HG02973 (cell line): ENCODE data around the gene CCDC184.
"Not testable (repeated sequence)": the region's sequence is repeated elsewhere in the genome, so short reads cannot be mapped to it uniquely, and the experiment has no call there.

ENCODE experiments used
- ATAC-seq: cut with Tn5 transposase; IDR thresholded peaks from one replicate; pipeline ENCODE4 v1.9.1; 2021; ENCODE audit warnings: moderate library complexity; ENCODE audit not compliant: unreplicated experiment

The CCDC184 gene

DNA sequence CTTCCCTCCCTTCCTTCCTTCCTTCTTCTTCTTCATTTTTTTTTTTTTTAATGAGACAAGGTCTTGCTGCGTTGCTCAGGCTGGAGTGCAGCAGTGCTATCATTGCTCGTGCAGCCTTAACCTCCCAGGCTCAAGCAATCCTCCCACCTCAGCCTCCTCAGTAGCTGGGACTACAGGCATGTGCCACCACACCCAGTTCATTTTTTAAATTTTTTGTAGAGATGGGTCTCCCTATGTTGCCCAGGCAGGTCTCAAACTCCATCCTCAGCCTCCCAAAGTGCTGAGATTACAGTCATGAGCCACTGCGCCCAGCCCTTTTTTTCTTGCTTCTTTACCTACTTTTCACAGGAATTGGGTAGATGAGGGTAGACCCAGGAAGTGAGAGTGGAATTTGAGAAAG lies 18.1 kb downstream of the CCDC184 start:
- no peak for ATAC-seq

GRCh38 chr12:48202766-48203165 lies 19.3 kb downstream of the CCDC184 start:
- no peak for ATAC-seq

DNA sequence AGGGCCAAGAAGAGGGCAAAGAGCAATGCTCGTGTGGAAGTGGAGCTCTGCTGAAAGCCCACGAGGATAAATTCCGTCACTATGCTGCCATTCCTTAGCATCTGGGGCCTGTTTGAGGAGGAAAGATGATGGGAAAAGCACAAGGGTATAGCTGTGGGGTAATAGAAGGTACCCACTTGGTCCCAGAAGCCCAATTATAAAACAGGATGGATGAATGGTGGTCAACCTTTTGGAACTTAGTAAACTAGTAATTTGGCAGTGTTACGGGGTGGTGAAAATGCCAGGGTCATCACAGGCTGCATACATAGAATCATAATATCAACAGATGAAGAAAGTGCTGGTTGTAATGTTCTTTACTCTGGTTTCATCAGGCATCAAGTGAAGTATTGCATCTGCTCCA lies 19.7 kb downstream of the CCDC184 start, which contains the start of gene OR10AD1:
Gene OR10AD1, minus strand, starts transcription at position 101 of the 400 bp plus-strand sequence. Its CDS starts 0 bp downstream, at position 101.
- no peak for ATAC-seq

GRCh38 chr12:48209495-48209894 lies 26.1 kb downstream of the CCDC184 start:
- ATAC-seq: not testable (repeated sequence)

GRCh38 chr12:48216785-48217184 lies 33.3 kb downstream of the CCDC184 start:
- no peak for ATAC-seq

DNA sequence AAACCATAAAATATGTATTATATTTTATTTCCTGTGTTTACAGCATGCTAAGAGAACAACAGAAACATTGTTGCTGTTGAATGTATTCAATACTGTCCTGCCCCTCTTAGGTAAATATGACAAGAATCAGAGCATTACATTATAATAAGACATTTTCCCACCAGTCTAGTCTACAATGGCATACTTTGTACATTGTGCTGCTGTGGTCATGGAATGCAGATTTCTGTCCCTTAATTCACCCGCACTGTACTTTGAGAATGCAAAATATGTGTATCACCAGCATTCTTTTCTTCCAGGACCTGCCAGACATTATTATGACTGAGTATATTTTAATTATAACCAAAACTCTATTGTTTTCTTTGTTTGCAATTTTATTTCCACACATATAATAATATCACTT lies 36.2 kb downstream of the CCDC184 start:
- no peak for ATAC-seq

DNA sequence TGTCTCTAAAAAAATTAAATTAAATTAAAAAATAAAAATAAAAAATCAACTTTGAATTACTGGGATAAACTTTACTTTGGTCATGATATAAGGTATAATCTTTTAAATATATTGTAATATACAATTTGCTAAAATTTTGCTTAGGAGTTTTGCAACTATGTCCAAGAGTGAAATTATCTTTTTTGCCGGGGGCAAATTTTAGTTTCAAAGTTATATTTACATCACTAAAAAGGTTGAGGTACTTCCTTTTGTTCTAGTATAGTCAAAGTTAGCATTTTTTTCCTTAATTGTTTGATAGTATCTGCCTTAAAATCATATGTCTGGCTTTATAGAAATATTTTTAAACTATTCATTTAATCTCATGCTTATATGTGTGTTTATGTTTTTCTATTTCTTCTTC lies 37.3 kb downstream of the CCDC184 start:
- ATAC-seq: no peak

DNA sequence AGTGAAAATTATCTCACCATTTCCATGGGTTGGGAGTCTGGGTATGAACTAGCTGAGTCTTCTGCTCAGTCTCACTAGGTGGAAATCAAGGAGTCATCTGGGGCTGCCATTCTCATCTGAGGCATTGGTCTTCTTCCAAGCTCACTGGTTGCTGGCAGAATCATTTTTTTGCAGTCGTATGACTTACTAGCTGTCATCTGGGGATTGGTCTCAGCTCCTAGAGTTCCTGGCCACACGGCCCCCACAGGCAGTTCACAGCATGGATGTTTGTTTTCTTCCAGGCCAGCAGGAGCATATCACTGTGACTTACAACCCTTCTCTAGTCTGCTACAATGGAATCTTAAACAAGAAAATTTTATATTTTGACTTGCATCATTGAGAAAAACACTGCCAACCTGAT lies 38.2 kb downstream of the CCDC184 start:
- no peak for ATAC-seq

DNA sequence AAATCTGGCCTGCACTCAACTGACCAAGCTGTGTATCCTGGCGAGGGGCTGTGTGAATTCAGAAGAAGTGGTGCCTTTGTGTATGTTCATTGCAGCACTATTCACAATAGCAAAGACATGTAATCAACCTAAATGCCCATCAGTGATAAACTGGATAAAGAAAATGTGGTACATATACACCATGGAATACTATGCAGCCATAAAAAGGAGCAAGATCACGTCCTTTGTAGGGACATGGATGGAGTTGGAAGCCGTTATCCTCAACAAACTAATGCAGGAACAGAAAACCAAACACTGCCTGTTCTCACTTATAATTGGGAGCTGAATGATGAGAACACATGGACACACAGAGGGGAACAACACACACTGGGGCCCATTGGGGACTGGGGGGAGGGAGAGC lies 41.1 kb downstream of the CCDC184 start:
- not testable (repeated sequence) for ATAC-seq

- not testable (repeated sequence) for ATAC-seq
Measured at GRCh38 chr12:48231169-48231958, 47.9 kb downstream of the CCDC184 start.
